Heart right ventricle (tissue), 16 donors: ENCODE results near the gene DDAH1. TPM values are rescaled to one million over a fixed set of nuclear protein-coding genes. Genes with fewer than 3 reads are reported as not detected.

Source experiments
- ATAC-seq, 8 donors: fragments of 200-7000 bp; cut with Tn5 transposase; one replicate each; pipeline ENCODE4 v1.9.1; 2020; ENCODE audit warnings: mild to moderate bottlenecking in 8 of 8, moderate library complexity in 8 of 8, moderate number of reproducible peaks in 1 of 8
- DNase-seq, 2 donors: peaks; one replicate each; pipeline ENCODE4 v3.0.0-alpha.2; 2020
- H3K27ac ChIP-seq, 10 donors: fragments of 200-600 bp; sonication (generic) in 2 of 10; one replicate each; pipeline versions ENCODE4 v1.5.0 to v1.8.0; 2020 to 2022; ENCODE audit warnings: mild to moderate bottlenecking in 3 of 10
- H3K27me3 ChIP-seq, 7 donors: fragments of 200-600 bp; one replicate each; pipeline ENCODE4 v1.8.0; 2021 to 2022; ENCODE audit warnings: mild to moderate bottlenecking in 2 of 7
- H3K36me3 ChIP-seq, 9 donors: fragments of 200-600 bp; sonication (generic) in 1 of 9; one replicate each; pipeline versions ENCODE4 v1.5.0 to v1.8.0; 2020 to 2022; ENCODE audit warnings: mild to moderate bottlenecking in 2 of 9
- H3K4me1 ChIP-seq, 9 donors: fragments of 200-600 bp; sonication (generic) in 1 of 9; one replicate each; pipeline versions ENCODE4 v1.5.0 to v1.8.0; 2020 to 2022; ENCODE audit warnings: mild to moderate bottlenecking in 4 of 9
- H3K4me3 ChIP-seq, 10 donors: fragments of 200-600 bp; sonication (generic) in 2 of 10; one replicate each; pipeline versions ENCODE4 v1.5.0 to v1.8.0; 2020 to 2022; ENCODE audit warnings: mild to moderate bottlenecking in 7 of 10, moderate library complexity in 2 of 10
- H3K9me3 ChIP-seq, 11 donors: fragments of 200-600 bp in 10 of 11; sonication (generic) in 2 of 11; one replicate each; pipeline versions ENCODE4 v1.5.0 to v1.8.0; 2013 to 2022; ENCODE audit warnings: mild to moderate bottlenecking in 2 of 11, control low read depth in 1 of 11, moderate library complexity in 1 of 11
- WGBS, 2 donors: extraction: QIAGEN DNeasy Blood & Tissue Kit; methylation state at CpG; one replicate each; pipeline ENCODE4 v1.1.7; 2013; ENCODE audit warnings: inconsistent platforms in 1 of 2; 5-methylcytosine and 5-hydroxymethylcytosine counted together
- intact Hi-C, 10 donors: fragments of 100-400 bp; cut with DNase I; formaldehyde crosslinking; loops; one replicate each; pipeline versions ENCODE4 v1.11.1 to v1.14.2; 2022
- polyA plus RNA-seq, 2 donors: library from polyadenylated mRNA; stranded (reverse); fragments of 200-250 nt; gene quantifications; one replicate each; pipeline ENCODE4 v1.2.3, GENCODE V29; 2013
- total RNA-seq, 10 donors: library from RNA; stranded (reverse); fragmentation: NEBNext Ultra II Directional in 3 of 10; extraction: Animal tissue kit (Norgen Biotek cat#: 25700) in 3 of 10; gene quantifications; one replicate each; pipeline versions ENCODE4 v1.2.1 to v1.2.4, GENCODE V29; 2021 to 2023
- TF ChIP-seq, protein P1 (sequence below), 9 donors: fragments of 200-600 bp; sonication (generic) in 2 of 9; IDR thresholded peaks; one replicate each; pipeline versions ENCODE4 v1.5.0 to v1.8.0; 2021 to 2022; ENCODE audit warnings: antibody characterized with exemption in 9 of 9, mild to moderate bottlenecking in 5 of 9, moderate library complexity in 1 of 9
- donor health status: Arrhythmogenic right ventricular cardiomyopathy.
- donor health status: ischemic (EF 13 %, LVEDD 7.1; RV severe dilation, severe dysfunction).
- donor health status: healthy with polysubstance abuse.
- donor health status: DM: no; HTN: yes; CAD: no.
- donor health status: DM: no; HTN: no; CAD: no.
- donor health status: ischemic (EF 25% LVEDD 6.9; RV normal size, moderate dysfunction).
- donor health status: ischemic (EF 25% LVEDD 5.7; RV mildly dilated, moderate dysfunction).
- donor health status: healthy.
- donor health status: DM: yes; HTN: yes; CAD: no.
- donor health status: Ischemic cardiomyopathy.
- donor health status: ischemic (EF 35%, LVEDD 5.7; RV mildly dilated, moderate dysfunction).
- donor health status: nonischemic (EF 11% LVEDD 7.7; RV severe dilation, severe dysfunction).
- donor health status: DM: yes; HTN: yes; CAD: no.
- donor health status: PGD.
- donor health status: ischemic (EF 29% LVEDD 5.4; RV normal size, mild dysfunction).
- donor health status: nonischemic (EF 23%, LVEDD 6.1; RV moderate dilation, normal function).

Gene DDAH1
- total and polyA plus RNA-seq, 12 donors: 2.7 to 29.0 (median 16.6) TPM

DNA sequence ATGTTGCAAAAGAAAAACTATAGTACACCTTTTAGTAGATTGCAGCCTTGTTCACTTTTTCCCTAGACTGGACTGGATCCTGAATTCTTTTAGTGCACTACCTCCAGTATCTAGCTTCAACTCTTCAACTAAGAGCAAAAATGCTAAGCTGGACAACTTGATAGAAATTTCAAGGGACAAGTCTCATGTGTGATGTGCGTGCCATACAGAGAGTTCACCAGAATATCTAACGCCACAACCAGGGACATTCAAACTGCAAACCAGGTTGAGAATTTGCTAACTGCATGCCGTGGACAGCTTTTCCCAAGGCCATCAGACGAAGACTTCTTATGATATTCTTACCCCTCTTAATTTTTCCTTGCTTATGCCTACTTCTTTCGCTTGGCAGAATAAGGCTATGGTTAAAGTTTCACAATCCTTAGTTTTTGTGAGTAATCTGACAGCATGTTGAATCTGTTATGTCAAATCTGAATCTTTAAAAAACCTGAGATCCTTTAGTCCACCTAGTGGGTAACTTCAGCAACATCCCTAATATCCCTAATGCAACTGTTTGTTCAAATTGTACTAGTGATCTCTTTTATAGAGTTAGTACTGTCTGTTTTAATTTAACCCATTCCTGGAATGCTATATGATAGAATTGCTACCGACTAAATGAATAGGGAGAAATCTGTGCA is 66.4 kb downstream of the DDAH1 start:
- WGBS, 2 donors: 83 to 87% methylated on average over 6 of the region's 6 CpGs
- peaks cover 0 to 16% (median 0%) of the 10 kb centered on the region in 9 donors for H3K4me1 ChIP-seq
- H3K9me3 ChIP-seq: no peaks in the 10 kb centered on the region
- no peak for DNase-seq
- no peaks in the 10 kb centered on the region for H3K36me3 ChIP-seq
- intact Hi-C loops: loop anchor here in 9 of 10 donors (1.0 to 10.0 kb wide), 6 partner anchors 54 to 94 kb away; no protein-coding TSS in a partner anchor
- H3K27me3 ChIP-seq: no peaks in the 10 kb centered on the region
- TF ChIP-seq, protein P1, sequence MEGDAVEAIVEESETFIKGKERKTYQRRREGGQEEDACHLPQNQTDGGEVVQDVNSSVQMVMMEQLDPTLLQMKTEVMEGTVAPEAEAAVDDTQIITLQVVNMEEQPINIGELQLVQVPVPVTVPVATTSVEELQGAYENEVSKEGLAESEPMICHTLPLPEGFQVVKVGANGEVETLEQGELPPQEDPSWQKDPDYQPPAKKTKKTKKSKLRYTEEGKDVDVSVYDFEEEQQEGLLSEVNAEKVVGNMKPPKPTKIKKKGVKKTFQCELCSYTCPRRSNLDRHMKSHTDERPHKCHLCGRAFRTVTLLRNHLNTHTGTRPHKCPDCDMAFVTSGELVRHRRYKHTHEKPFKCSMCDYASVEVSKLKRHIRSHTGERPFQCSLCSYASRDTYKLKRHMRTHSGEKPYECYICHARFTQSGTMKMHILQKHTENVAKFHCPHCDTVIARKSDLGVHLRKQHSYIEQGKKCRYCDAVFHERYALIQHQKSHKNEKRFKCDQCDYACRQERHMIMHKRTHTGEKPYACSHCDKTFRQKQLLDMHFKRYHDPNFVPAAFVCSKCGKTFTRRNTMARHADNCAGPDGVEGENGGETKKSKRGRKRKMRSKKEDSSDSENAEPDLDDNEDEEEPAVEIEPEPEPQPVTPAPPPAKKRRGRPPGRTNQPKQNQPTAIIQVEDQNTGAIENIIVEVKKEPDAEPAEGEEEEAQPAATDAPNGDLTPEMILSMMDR (IDR thresholded peaks at IDR 0.05): peak; percentile 19 to 62 (median 36)
- H3K27ac ChIP-seq: peak overlapping the region in 1 of 10 donors; percentile 12
- no peak overlapping the region for H3K4me3 ChIP-seq
- peak in 4 of 8 donors; percentile 40 to 56 (median 45) for ATAC-seq

DNA sequence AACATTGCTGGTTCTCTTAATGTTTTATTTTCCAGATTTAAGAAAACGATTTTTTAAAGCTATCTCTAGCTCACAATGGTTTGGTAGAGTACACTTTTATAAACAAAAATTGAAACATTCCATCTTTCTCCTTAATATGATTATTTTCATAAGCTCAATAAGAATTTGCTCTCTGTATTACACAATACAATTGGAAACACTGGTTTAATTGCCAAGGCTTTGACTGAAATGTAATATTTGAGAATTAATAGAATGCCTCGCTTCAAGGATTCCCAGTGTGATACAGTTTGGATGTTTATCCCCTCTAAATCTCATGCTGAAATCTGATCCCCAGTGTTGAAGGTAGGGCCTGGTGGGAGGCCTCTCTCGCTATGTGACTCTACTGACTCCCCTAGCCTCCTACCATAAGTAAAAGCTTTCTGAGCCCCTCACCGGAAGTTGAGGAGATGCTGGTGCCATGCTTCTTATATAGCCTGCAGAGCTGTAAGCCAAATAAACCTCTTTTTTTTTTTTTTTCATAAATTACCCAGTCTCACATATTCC is 67.4 kb downstream of the DDAH1 start:
- WGBS, 2 donors: 89 to 92% methylated on average over 4 of the region's 4 CpGs
- ATAC-seq (no peak), DNase-seq (no peak)
- Histone ChIP-seq H3K27ac (no peak overlapping the region), H3K4me1 (peaks cover 0 to 15% (median 0%) of the 10 kb centered on the region in 9 donors), H3K9me3 (no peaks in the 10 kb centered on the region), H3K36me3 (no peaks in the 10 kb centered on the region), H3K27me3 (no peaks in the 10 kb centered on the region), H3K4me3 (no peak overlapping the region)
- intact Hi-C loops: loop anchor here in 9 of 10 donors (1.0 to 10.0 kb wide), 6 partner anchors 53 to 93 kb away; no protein-coding TSS in a partner anchor
- TF ChIP-seq, protein P1 (IDR thresholded peaks at IDR 0.05): no peak

DNA sequence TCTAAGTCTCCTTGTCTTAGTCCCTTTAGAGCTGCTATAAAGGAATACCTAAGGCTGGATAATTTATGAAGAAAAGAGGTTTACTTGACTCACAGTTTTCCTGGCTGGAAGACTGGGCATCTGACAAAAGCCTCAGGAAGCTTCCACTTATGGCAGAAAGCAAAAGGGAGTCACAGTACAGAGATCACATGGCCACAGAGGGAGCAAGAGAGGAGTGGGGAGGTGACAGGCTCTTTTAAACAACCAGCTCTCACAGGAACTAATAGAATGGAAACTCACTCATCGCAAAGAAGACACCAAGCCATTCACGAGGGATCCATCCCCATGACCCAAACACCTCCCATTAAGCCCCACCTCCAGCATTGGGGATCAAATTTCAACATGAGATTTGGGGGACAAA is 68.8 kb downstream of the DDAH1 start:
- DNase-seq: no peak
- no peak for ATAC-seq
- H3K27me3 ChIP-seq: no peaks in the 10 kb centered on the region
- H3K27ac ChIP-seq: no peak overlapping the region
- intact Hi-C loops: loop anchor here in 5 of 10 donors (5.0 to 10.0 kb wide), 4 partner anchors 51 to 91 kb away; no protein-coding TSS in a partner anchor
- H3K4me1 ChIP-seq: peaks cover 0 to 15% (median 0%) of the 10 kb centered on the region in 9 donors
- H3K4me3 ChIP-seq: no peak overlapping the region
- 90 to 92% methylated on average over 2 of the region's 2 CpGs for WGBS, 2 donors
- no peaks in the 10 kb centered on the region for H3K36me3 ChIP-seq
- TF ChIP-seq, protein P1 (IDR thresholded peaks at IDR 0.05): no peak
- no peaks in the 10 kb centered on the region for H3K9me3 ChIP-seq

DNA sequence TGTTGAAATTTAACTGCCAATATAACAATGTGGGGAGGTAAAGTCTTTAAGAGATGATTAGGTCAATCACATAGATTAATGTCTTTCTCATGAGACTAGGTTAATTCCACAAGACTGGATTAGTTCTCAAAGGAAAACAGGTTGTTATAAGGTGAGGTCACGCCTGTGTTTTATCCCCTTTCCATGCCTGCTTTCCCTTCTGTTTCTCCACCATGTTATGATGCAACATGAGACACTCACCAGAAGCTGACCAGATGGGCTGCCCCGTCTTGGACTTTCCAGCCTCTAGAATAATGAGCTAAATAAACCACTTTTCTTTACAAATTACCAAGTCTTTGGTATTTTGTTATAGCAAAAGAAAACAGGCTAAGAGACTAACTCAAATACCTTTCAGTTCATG is 70.8 kb downstream of the DDAH1 start:
- Histone ChIP-seq H3K4me3 (no peak overlapping the region), H3K27me3 (no peaks in the 10 kb centered on the region), H3K9me3 (no peaks in the 10 kb centered on the region), H3K27ac (no peak overlapping the region), H3K4me1 (peaks cover 0 to 8% (median 0%) of the 10 kb centered on the region in 9 donors), H3K36me3 (no peaks in the 10 kb centered on the region)
- intact Hi-C loops: loop anchor here in 3 of 10 donors (10.0 kb wide), 2 partner anchors 49 to 89 kb away; no protein-coding TSS in a partner anchor
- DNase-seq (no peak), ATAC-seq (no peak)
- 98% methylated on average over 2 of the region's 2 CpGs for WGBS, 2 donors
- TF ChIP-seq, protein P1 (IDR thresholded peaks at IDR 0.05): no peak
